HCT116 (cell line): ENCODE data around the gene PDE8A.

ENCODE experiments used
- POLR2AphosphoS5 ChIP-seq: IDR thresholded peaks from 2 replicates; pipeline ENCODE4 v1.6.1; 2011; ENCODE audit warnings: mild to moderate bottlenecking, low read depth, low read length, moderate library complexity
- SIN3A ChIP-seq: IDR thresholded peaks from 2 replicates; pipeline ENCODE4 v1.6.1; 2012; ENCODE audit warnings: low read depth

DNA sequence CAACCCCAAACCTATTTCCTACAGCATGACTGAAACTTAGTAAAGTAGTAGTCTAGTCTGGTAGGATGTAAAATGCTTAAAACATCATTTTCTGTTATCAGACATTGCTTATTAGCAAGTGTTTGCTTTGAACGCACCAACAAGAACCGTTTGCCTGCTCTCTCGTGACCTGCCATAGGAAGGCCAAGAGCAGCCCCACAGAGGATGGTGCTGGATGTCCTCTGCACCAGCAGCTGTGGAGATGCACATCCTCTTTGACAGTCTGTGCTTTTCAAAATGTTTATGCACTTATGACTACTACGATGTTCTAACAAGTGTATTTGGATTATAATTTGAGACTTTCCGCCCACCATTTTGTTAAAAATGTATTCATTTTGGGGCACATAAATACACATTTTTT is 59.6 kb downstream of the PDE8A start:
- no peak for TF ChIP-seq POLR2AphosphoS5
- TF ChIP-seq SIN3A = no peak
